ENCODE results near the gene CARD19.

The CARD19 gene

GRCh38 chr9:93064392-93065134 is 31.5 kb upstream of the CARD19 start:
- DNase-seq = peak; percentile 58

GRCh38 chr9:93065135-93065720 is 30.8 kb upstream of the CARD19 start:
- DNase-seq = no peak

GRCh38 chr9:93066978-93067603 is 28.9 kb upstream of the CARD19 start:
- no peak for DNase-seq

- no peak for DNase-seq
Measured at GRCh38 chr9:93068956-93069355, 27.1 kb upstream of the CARD19 start.

- DNase-seq = no peak
Measured at GRCh38 chr9:93071464-93071863, 24.6 kb upstream of the CARD19 start.

GRCh38 chr9:93072383-93072795 is 23.6 kb upstream of the CARD19 start:
- DNase-seq = no peak

GRCh38 chr9:93076101-93076791 is 19.8 kb upstream of the CARD19 start:
- DNase-seq = no peak

GRCh38 chr9:93076792-93077128 is 19.3 kb upstream of the CARD19 start:
- DNase-seq = no peak

- no peak for DNase-seq
Measured at GRCh38 chr9:93077367-93077766, 18.6 kb upstream of the CARD19 start.

- no peak for DNase-seq
Measured at GRCh38 chr9:93077811-93078210, 18.2 kb upstream of the CARD19 start.

- no peak for DNase-seq
Measured at GRCh38 chr9:93079371-93079770, 16.6 kb upstream of the CARD19 start.

- no peak for DNase-seq
Measured at GRCh38 chr9:93080406-93080805, 15.6 kb upstream of the CARD19 start.

GRCh38 chr9:93081081-93081529 is 14.9 kb upstream of the CARD19 start:
- DNase-seq = no peak

GRCh38 chr9:93081931-93082330 is 14.1 kb upstream of the CARD19 start:
- DNase-seq = no peak

GRCh38 chr9:93082841-93083411 is 13.1 kb upstream of the CARD19 start:
- no peak for DNase-seq

GRCh38 chr9:93083592-93084470 is 12.2 kb upstream of the CARD19 start:
- DNase-seq = no peak

GRCh38 chr9:93084471-93084881 is 11.5 kb upstream of the CARD19 start:
- DNase-seq = no peak

- DNase-seq = no peak
Measured at GRCh38 chr9:93085676-93086075, 10.3 kb upstream of the CARD19 start.

GRCh38 chr9:93086447-93087224 is 9.4 kb upstream of the CARD19 start:
- no peak for DNase-seq

- no peak for DNase-seq
Measured at GRCh38 chr9:93087971-93088655, 7.9 kb upstream of the CARD19 start.

- DNase-seq = no peak
Measured at GRCh38 chr9:93088656-93089015, 7.4 kb upstream of the CARD19 start.

Measured in activated gamma-delta T cell (primary cell).